NCI-H128 (cell line): ENCODE data around the gene PPFIA2.
A peak's percentile ranks its signal among the peaks of the same experiment; 100 is the strongest.
"Not testable (repeated sequence)": the region's sequence is repeated elsewhere in the genome, so short reads cannot be mapped to it uniquely, and the experiment has no call there.

Source experiments
- DNase-seq: peaks from one replicate; lab custom pipeline; 2025; ENCODE audit not compliant: unreplicated experiment; lab: John Stamatoyannopoulos, UW

The PPFIA2 gene

GRCh38 chr12:81670759-81671158 lies 88.4 kb downstream of the PPFIA2 start:
- no peak for DNase-seq

GRCh38 chr12:81668475-81668874 lies 90.7 kb downstream of the PPFIA2 start:
- DNase-seq = no peak

- DNase-seq = not testable (repeated sequence)
Measured at GRCh38 chr12:81659310-81659709, 99.8 kb downstream of the PPFIA2 start.

- DNase-seq = peak; percentile 32
Measured at GRCh38 chr12:81644503-81644902, 114.6 kb downstream of the PPFIA2 start.

GRCh38 chr12:81639196-81639595 lies 120.0 kb downstream of the PPFIA2 start:
- no peak for DNase-seq

GRCh38 chr12:81633127-81633526 lies 126.0 kb downstream of the PPFIA2 start:
- DNase-seq = no peak

GRCh38 chr12:81627336-81628189 lies 131.6 kb downstream of the PPFIA2 start:
- DNase-seq = peak; percentile 61

- DNase-seq = no peak
Measured at GRCh38 chr12:81626406-81626805, 132.7 kb downstream of the PPFIA2 start.

- DNase-seq = no peak
Measured at GRCh38 chr12:81617915-81618314, 141.2 kb downstream of the PPFIA2 start.

- DNase-seq = no peak
Measured at GRCh38 chr12:81615026-81615588, 144.0 kb downstream of the PPFIA2 start.

GRCh38 chr12:81610955-81611889 lies 147.9 kb downstream of the PPFIA2 start:
- DNase-seq = no peak

- DNase-seq = no peak
Measured at GRCh38 chr12:81597928-81598604, 161.1 kb downstream of the PPFIA2 start.

GRCh38 chr12:81596558-81596957 lies 162.6 kb downstream of the PPFIA2 start:
- no peak for DNase-seq

GRCh38 chr12:81591256-81591655 lies 167.9 kb downstream of the PPFIA2 start:
- no peak for DNase-seq

GRCh38 chr12:81590703-81591102 lies 168.4 kb downstream of the PPFIA2 start:
- DNase-seq = not testable (repeated sequence)

GRCh38 chr12:81588235-81589008 lies 170.7 kb downstream of the PPFIA2 start:
- DNase-seq = no peak

GRCh38 chr12:81585787-81586186 lies 173.4 kb downstream of the PPFIA2 start:
- DNase-seq = no peak

- DNase-seq = no peak
Measured at GRCh38 chr12:81573228-81573627, 185.9 kb downstream of the PPFIA2 start.

GRCh38 chr12:81572411-81572810 lies 186.7 kb downstream of the PPFIA2 start:
- DNase-seq = no peak

GRCh38 chr12:81570234-81570633 lies 188.9 kb downstream of the PPFIA2 start:
- no peak for DNase-seq
